Measurements from ENCODE around the gene ARSJ. TPM values are rescaled to one million over a fixed set of nuclear protein-coding genes. Genes with fewer than 3 reads are reported as not detected.

ARSJ gene
- total RNA-seq, 1 donor: 24.6 TPM

DNA sequence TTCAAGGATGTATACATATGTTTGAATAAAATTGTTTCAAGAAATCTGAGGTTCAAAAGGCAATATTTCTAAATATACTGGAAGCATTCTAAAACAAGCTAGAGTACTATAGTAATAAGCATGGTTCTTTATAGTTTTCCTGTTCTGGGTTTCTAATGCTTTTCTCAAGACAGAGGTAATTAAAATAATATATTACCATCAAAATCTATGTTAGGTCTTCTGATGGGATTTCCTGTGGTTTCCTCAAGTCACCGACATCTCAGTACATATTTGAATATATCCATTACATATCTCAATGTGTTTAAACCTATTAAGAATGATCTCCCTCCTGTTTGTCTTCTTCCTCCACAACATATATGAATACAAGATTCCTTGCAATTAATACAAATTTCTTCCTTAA lies 25.6 kb downstream of the ARSJ start:
- no peaks in the 10 kb centered on the region for H3K27me3 ChIP-seq (ENCODE audit: insufficient read depth, low read length)

DNA sequence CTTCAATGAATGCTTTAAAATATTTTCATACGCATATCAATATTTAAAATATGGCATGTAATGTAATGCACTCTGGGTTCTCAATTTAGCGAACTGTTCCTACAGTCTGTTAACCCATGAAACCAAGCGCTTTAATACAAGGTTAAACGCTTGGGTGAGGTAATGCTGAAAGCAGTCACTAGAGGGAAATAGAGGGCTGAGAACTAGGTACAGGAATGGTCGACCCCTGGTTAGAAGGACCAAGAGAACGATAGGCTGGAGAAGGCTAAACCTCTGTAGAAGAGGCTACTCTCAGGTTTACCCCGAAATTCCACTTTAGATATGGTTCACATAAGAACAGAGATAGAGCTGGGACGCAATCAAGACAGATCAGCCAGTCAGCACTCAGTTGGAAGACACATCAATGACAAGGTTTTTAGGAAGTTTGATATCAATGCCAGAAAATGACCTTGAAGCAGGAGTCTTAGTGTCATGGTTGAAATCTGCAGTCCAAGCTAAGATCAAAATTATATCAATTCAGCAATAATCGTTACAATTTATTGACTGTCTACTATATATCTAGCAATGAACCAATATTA lies 26.9 kb downstream of the ARSJ start:
- H3K36me3 ChIP-seq (ENCODE audit: insufficient read depth, low read length): peaks cover 33% of the 10 kb centered on the region
- H3K4me1 ChIP-seq (ENCODE audit: insufficient read depth, low read length): peaks cover 27% of the 10 kb centered on the region
- peak overlapping the region; percentile 8 for H2AFZ ChIP-seq (ENCODE audit: low read length)
- no peaks in the 10 kb centered on the region for H3K9me3 ChIP-seq (ENCODE audit: low read depth, low read length)
- no peak overlapping the region for H3K4me2 ChIP-seq (ENCODE audit: insufficient read depth, low read length)
- TF ChIP-seq, protein P1, sequence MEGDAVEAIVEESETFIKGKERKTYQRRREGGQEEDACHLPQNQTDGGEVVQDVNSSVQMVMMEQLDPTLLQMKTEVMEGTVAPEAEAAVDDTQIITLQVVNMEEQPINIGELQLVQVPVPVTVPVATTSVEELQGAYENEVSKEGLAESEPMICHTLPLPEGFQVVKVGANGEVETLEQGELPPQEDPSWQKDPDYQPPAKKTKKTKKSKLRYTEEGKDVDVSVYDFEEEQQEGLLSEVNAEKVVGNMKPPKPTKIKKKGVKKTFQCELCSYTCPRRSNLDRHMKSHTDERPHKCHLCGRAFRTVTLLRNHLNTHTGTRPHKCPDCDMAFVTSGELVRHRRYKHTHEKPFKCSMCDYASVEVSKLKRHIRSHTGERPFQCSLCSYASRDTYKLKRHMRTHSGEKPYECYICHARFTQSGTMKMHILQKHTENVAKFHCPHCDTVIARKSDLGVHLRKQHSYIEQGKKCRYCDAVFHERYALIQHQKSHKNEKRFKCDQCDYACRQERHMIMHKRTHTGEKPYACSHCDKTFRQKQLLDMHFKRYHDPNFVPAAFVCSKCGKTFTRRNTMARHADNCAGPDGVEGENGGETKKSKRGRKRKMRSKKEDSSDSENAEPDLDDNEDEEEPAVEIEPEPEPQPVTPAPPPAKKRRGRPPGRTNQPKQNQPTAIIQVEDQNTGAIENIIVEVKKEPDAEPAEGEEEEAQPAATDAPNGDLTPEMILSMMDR (IDR thresholded peaks at IDR 0.05; ENCODE audit: extremely low read depth, low read depth, low read length): peak; percentile 71
- H3K27ac ChIP-seq (ENCODE audit: low read depth, low read length): no peak overlapping the region
- no peak overlapping the region for H3K4me3 ChIP-seq (ENCODE audit: insufficient read depth, low read length)
- H3K79me2 ChIP-seq (ENCODE audit: insufficient read depth, low read length): peaks cover 82% of the 10 kb centered on the region
- DNase-seq (ENCODE audit: insufficient read length, low spot score, missing footprints): no peak
- no peaks in the 10 kb centered on the region for H4K20me1 ChIP-seq (ENCODE audit: insufficient read depth, low read length)
- no peaks in the 10 kb centered on the region for H3K27me3 ChIP-seq (ENCODE audit: insufficient read depth, low read length)

More for the DNA sequence above, 25.6 kb downstream of the ARSJ start:
- peaks cover 38% of the 10 kb centered on the region for H3K4me1 ChIP-seq (ENCODE audit: insufficient read depth, low read length)
- no peaks in the 10 kb centered on the region for H4K20me1 ChIP-seq (ENCODE audit: insufficient read depth, low read length)
- peak overlapping the region; percentile 18 for H3K27ac ChIP-seq (ENCODE audit: low read depth, low read length)
- no peak for DNase-seq (ENCODE audit: insufficient read length, low spot score, missing footprints)
- TF ChIP-seq, protein P1 (IDR thresholded peaks at IDR 0.05; ENCODE audit: extremely low read depth, low read depth, low read length): no peak
- H3K9me3 ChIP-seq (ENCODE audit: low read depth, low read length): no peaks in the 10 kb centered on the region
- H3K4me3 ChIP-seq (ENCODE audit: insufficient read depth, low read length): no peak overlapping the region
- peaks cover 88% of the 10 kb centered on the region for H3K79me2 ChIP-seq (ENCODE audit: insufficient read depth, low read length)
- peaks cover 37% of the 10 kb centered on the region for H3K36me3 ChIP-seq (ENCODE audit: insufficient read depth, low read length)
- H2AFZ ChIP-seq (ENCODE audit: low read length): no peak overlapping the region
- H3K4me2 ChIP-seq (ENCODE audit: insufficient read depth, low read length): no peak overlapping the region

DNA sequence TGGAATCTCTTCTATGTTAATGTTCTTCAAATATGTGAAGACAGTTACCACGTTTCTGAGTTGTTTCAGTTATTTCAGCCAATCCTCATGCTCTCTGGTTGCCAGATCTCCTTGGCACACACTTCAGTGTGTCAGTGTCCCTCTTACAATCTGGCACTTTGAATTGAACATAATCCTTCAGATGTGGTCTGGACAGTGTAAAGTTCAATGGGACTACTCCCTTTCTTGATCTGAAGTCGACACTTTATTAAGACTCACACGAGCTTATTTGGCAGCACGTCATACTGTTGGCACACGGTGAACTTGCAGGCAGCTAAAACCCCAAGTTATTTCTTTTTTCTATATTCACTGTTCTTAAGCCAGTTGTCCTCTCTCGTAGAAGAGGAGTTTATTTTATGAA lies 28.2 kb downstream of the ARSJ start:
- Histone ChIP-seq H2AFZ (ENCODE audit: low read length) (peak overlapping the region; percentile 8), H3K79me2 (ENCODE audit: insufficient read depth, low read length) (peaks cover 74% of the 10 kb centered on the region), H3K27me3 (ENCODE audit: insufficient read depth, low read length) (no peaks in the 10 kb centered on the region), H3K27ac (ENCODE audit: low read depth, low read length) (peak overlapping the region; percentile 36), H3K9me3 (ENCODE audit: low read depth, low read length) (no peaks in the 10 kb centered on the region), H3K36me3 (ENCODE audit: insufficient read depth, low read length) (peaks cover 25% of the 10 kb centered on the region), H3K4me2 (ENCODE audit: insufficient read depth, low read length) (peak overlapping the region; percentile 21), H3K4me1 (ENCODE audit: insufficient read depth, low read length) (peaks cover 32% of the 10 kb centered on the region), H3K4me3 (ENCODE audit: insufficient read depth, low read length) (no peak overlapping the region), H4K20me1 (ENCODE audit: insufficient read depth, low read length) (no peaks in the 10 kb centered on the region)
- TF ChIP-seq, protein P1 (IDR thresholded peaks at IDR 0.05; ENCODE audit: extremely low read depth, low read depth, low read length): no peak
- no peak for DNase-seq (ENCODE audit: insufficient read length, low spot score, missing footprints)

DNA sequence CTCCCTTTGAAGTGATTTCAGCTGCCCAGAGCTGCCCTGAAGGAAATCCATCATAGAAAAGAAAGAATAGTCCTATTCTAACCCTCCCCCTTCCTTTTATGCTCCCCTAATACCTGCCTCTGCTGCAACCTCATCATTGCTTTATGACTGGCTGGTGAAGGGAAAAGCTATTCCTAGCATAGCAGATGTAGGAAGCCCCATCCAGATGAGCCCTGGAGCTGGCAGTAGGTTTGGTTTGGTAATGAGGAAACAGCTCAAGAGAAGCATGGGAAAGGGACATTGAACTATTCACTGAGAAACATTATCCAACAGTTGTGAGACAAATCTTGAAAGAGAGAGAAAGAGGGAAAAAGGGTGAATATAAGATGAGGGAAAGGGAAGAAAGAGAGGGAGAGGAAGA lies 29.2 kb downstream of the ARSJ start:
- peak overlapping the region; percentile 10 for H3K27ac ChIP-seq (ENCODE audit: low read depth, low read length)
- H3K79me2 ChIP-seq (ENCODE audit: insufficient read depth, low read length): peaks cover 67% of the 10 kb centered on the region
- no peak overlapping the region for H3K4me3 ChIP-seq (ENCODE audit: insufficient read depth, low read length)
- H4K20me1 ChIP-seq (ENCODE audit: insufficient read depth, low read length): no peaks in the 10 kb centered on the region
- H3K4me2 ChIP-seq (ENCODE audit: insufficient read depth, low read length): no peak overlapping the region
- H3K27me3 ChIP-seq (ENCODE audit: insufficient read depth, low read length): no peaks in the 10 kb centered on the region
- TF ChIP-seq, protein P1 (IDR thresholded peaks at IDR 0.05; ENCODE audit: extremely low read depth, low read depth, low read length): no peak
- DNase-seq (ENCODE audit: insufficient read length, low spot score, missing footprints): no peak
- peaks cover 19% of the 10 kb centered on the region for H3K36me3 ChIP-seq (ENCODE audit: insufficient read depth, low read length)
- no peaks in the 10 kb centered on the region for H3K9me3 ChIP-seq (ENCODE audit: low read depth, low read length)
- H2AFZ ChIP-seq (ENCODE audit: low read length): no peak overlapping the region
- H3K4me1 ChIP-seq (ENCODE audit: insufficient read depth, low read length): peaks cover 34% of the 10 kb centered on the region

Measured in osteoblast (primary cell).